ENCODE results near the gene PLK3.

GRCh38 chr1:44849575-44850132 is 49.5 kb downstream of the PLK3 start:
- TF ChIP-seq, protein P1, sequence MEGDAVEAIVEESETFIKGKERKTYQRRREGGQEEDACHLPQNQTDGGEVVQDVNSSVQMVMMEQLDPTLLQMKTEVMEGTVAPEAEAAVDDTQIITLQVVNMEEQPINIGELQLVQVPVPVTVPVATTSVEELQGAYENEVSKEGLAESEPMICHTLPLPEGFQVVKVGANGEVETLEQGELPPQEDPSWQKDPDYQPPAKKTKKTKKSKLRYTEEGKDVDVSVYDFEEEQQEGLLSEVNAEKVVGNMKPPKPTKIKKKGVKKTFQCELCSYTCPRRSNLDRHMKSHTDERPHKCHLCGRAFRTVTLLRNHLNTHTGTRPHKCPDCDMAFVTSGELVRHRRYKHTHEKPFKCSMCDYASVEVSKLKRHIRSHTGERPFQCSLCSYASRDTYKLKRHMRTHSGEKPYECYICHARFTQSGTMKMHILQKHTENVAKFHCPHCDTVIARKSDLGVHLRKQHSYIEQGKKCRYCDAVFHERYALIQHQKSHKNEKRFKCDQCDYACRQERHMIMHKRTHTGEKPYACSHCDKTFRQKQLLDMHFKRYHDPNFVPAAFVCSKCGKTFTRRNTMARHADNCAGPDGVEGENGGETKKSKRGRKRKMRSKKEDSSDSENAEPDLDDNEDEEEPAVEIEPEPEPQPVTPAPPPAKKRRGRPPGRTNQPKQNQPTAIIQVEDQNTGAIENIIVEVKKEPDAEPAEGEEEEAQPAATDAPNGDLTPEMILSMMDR (IDR thresholded peaks at IDR 0.05; ENCODE audit: insufficient read depth, low read length, poor library complexity, severe bottlenecking) = no peak
- TF ChIP-seq EZH2phosphoT487 (conservative IDR thresholded peaks at IDR 0.05; ENCODE audit: low read length) = no peak

All from SU-DHL-6 (cell line).